ENCODE data around the gene CDK18. TPM values are rescaled to one million over a fixed set of nuclear protein-coding genes. Genes with fewer than 3 reads are reported as not detected.

The CDK18 gene
- total RNA-seq, 4 donors from 2014 or later = 4.1 to 28.2 (median 8.5) TPM

GRCh38 chr1:205456868-205457745 lies 47.4 kb upstream of the CDK18 start:
- Histone ChIP-seq H3K4me3 (no peak overlapping the region), H3K36me3 (no peaks in the 10 kb centered on the region), H3K4me1 (peaks cover 0 to 15% of the 10 kb centered on the region in 2 donors), H3K27me3 (peaks cover 7 to 30% of the 10 kb centered on the region in 2 donors), H3K27ac (no peak overlapping the region), H3K9me3 (no peaks in the 10 kb centered on the region)
- intact Hi-C loops (cut with DNase I; ENCODE audit: low total_unique reads) = no loop called here
- TF ChIP-seq POLR2A (IDR thresholded peaks at IDR 0.05) (no peak), CTCF (IDR thresholded peaks at IDR 0.05) (no peak)
- DNase-seq = no peak

DNA sequence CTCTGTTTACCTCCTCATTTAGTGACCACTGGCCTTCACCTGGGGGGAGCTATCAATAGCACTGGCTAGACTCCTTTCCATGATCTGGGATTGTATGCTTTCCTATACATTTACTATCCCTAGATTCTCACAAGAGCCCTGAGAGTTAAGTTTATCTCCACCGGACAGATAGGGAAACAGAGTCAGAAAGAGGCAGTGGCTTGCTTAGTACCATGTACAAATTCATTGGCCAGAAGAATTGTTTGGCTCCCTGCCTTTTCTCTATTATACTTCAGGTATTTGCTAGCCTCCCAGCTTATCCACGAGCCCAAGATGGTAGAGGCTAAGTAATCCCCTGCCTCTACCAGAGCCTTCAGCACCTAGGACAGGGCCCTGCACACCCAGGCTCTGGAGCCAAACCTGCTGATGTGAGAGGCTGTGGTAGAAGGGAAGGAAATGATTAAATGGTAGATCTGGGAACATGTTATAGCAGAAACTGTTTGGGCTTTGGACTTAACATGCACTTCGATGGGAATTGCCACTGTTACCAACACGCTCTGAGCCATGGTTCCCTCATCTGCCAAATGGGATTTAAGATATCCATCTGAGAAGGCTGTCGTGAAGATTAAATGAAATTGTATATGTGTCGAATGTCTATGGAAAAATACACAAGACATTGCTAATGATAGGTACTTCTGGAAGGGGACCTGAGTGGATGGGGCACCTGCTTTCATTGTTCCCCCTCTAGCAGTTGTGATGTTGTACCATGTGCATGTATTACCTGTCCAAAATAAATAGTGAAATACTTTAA lies 45.5 kb upstream of the CDK18 start:
- H3K4me3 ChIP-seq = no peak overlapping the region
- DNase-seq = no peak
- H3K36me3 ChIP-seq = no peaks in the 10 kb centered on the region
- no peaks in the 10 kb centered on the region for H3K9me3 ChIP-seq
- H3K27me3 ChIP-seq = peaks cover 7 to 22% of the 10 kb centered on the region in 2 donors
- intact Hi-C loops (cut with DNase I; ENCODE audit: low total_unique reads) = no loop called here
- H3K4me1 ChIP-seq = peaks cover 0 to 15% of the 10 kb centered on the region in 2 donors
- no peak for TF ChIP-seq CTCF (IDR thresholded peaks at IDR 0.05)
- no peak for TF ChIP-seq POLR2A (IDR thresholded peaks at IDR 0.05)
- no peak overlapping the region for H3K27ac ChIP-seq

- H3K9me3 ChIP-seq = no peaks in the 10 kb centered on the region
- H3K4me1 ChIP-seq = no peaks in the 10 kb centered on the region
- no peaks in the 10 kb centered on the region for H3K36me3 ChIP-seq
- no peaks in the 10 kb centered on the region for H3K27me3 ChIP-seq
- no peak for DNase-seq
- intact Hi-C loops (cut with DNase I; ENCODE audit: low total_unique reads) = no loop called here
- TF ChIP-seq POLR2A (IDR thresholded peaks at IDR 0.05) = no peak
- TF ChIP-seq CTCF (IDR thresholded peaks at IDR 0.05) = no peak
- no peak overlapping the region for H3K27ac ChIP-seq
- H3K4me3 ChIP-seq = no peak overlapping the region
Observed at GRCh38 chr1:205465392-205465791, 39.1 kb upstream of the CDK18 start.

DNA sequence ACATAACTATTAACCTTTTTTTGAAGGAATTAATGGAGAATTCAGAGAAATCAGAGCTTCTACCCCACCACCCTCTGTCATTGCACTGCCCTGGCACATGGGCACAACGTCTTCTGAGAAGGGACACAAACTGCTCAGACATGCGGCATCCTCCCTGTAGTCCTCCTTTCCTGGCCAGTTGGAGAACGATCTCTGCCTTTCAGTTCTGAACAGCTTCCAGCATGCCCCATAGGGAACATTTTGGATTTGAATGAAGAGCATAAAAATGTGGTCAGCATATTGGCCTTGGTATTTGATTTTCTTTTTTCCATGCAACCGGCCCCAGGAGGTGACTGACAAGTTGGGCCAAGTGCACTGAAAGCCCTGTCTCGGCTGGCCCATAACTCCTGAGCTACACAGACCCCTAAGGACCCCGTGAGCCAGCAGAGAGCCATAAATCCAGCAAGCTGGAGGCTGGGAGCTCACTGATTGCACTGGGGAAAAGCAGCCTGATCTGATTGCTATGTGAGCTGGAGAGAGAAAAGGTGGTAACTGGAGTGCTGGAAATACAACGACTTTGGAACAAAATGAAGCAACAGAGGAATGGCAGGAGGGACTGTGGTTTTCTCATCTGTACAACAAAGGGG lies 37.8 kb upstream of the CDK18 start:
- TF ChIP-seq POLR2A (IDR thresholded peaks at IDR 0.05) (no peak), CTCF (IDR thresholded peaks at IDR 0.05) (no peak)
- Histone ChIP-seq H3K27ac (no peak overlapping the region), H3K4me1 (no peaks in the 10 kb centered on the region), H3K36me3 (no peaks in the 10 kb centered on the region), H3K27me3 (no peaks in the 10 kb centered on the region), H3K9me3 (no peaks in the 10 kb centered on the region), H3K4me3 (no peak overlapping the region)
- no peak for DNase-seq
- intact Hi-C loops (cut with DNase I; ENCODE audit: low total_unique reads) = no loop called here

All from uterus (tissue), 4 donors.